Adrenal gland (tissue), 5 donors: ENCODE data around the gene ANKS3.
A peak's percentile ranks its signal among the peaks of the same experiment; 100 is the strongest.

Experiments
- POLR2A ChIP-seq, 2 donors: fragments of 450-650 bp; IDR thresholded peaks; one replicate each; pipeline ENCODE4 v1.6.1; 2017; ENCODE audit warnings: antibody characterized with exemption in 2 of 2, mild to moderate bottlenecking in 2 of 2, moderate library complexity in 1 of 2
- TF ChIP-seq, protein P1 (sequence below), 6 experiments: fragments of 450-650 bp in 4 of 6; fragments of 200-600 bp in 2 of 6; sonication (generic) in 1 of 6; IDR thresholded peaks; 1 replicate in 5 of 6; 2 replicates in 1 of 6; pipeline versions ENCODE4 v1.5.1 to v1.8.0; 2016 to 2021; ENCODE audit warnings: antibody characterized with exemption in 6 of 6, mild to moderate bottlenecking in 2 of 6, moderate library complexity in 1 of 6
- donor health status: DM: no; HTN: no; CAD: no.

DNA sequence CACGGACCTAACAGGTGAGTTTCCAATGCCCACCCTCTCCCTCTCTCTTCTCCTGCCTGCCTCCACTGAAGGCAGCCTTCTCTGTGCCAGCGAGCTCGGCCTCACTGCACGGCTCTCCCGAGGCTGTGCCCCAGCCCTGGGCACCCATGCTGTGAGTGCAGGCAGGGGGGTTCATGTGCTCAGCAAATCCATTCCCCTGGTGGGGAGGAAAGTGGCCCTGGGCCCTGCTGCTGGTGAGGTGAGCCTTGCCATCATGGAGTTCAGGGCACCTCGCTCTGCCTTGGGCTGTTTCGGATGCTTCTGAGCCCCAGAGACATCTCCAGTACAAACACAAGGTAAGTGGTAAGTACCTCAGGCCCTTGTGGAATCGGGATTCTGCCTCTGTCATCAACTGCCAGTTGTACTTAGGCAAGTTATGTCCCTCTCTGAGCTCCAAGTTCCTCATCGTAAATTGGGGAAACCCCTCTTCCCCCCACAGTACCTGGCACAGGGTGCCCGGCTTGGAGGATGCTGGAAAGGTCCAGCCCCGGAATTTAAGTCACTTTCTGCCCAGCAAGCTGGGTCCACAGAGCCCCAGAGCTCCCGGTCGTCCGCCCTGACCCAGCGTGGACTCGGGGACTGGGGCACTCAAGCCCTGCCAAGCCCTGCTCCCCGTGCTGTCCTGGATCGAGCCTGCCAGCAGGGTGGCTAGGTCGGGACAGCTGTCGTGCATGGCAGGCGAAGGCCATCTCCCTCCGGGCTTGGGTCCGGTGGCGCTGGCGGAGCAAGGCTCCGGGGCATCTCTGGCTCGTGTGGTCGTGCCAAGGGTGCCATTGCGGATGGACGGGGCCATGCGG is 41.4 kb downstream of the ANKS3 start:
- no peak for TF ChIP-seq POLR2A (IDR thresholded peaks at IDR 0.05)
- TF ChIP-seq, protein P1, sequence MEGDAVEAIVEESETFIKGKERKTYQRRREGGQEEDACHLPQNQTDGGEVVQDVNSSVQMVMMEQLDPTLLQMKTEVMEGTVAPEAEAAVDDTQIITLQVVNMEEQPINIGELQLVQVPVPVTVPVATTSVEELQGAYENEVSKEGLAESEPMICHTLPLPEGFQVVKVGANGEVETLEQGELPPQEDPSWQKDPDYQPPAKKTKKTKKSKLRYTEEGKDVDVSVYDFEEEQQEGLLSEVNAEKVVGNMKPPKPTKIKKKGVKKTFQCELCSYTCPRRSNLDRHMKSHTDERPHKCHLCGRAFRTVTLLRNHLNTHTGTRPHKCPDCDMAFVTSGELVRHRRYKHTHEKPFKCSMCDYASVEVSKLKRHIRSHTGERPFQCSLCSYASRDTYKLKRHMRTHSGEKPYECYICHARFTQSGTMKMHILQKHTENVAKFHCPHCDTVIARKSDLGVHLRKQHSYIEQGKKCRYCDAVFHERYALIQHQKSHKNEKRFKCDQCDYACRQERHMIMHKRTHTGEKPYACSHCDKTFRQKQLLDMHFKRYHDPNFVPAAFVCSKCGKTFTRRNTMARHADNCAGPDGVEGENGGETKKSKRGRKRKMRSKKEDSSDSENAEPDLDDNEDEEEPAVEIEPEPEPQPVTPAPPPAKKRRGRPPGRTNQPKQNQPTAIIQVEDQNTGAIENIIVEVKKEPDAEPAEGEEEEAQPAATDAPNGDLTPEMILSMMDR (IDR thresholded peaks at IDR 0.05) = peak in 2 of 6 experiments; percentile 11 to 29
